Activated CD4-positive, alpha-beta T cell treated with anti-CD3 and anti-CD28 coated beads, Interleukin-2, Interleukin-6, amounts not matched to agents 100 ng/mL and 50 ng/mL, durations not matched to agents 16 hours and 8 hours (primary cell): ENCODE results near the gene PLB1.

Experiments
- DNase-seq: peaks from one replicate; pipeline ENCODE4 v3.0.0-alpha.2; 2020

PLB1 gene

DNA sequence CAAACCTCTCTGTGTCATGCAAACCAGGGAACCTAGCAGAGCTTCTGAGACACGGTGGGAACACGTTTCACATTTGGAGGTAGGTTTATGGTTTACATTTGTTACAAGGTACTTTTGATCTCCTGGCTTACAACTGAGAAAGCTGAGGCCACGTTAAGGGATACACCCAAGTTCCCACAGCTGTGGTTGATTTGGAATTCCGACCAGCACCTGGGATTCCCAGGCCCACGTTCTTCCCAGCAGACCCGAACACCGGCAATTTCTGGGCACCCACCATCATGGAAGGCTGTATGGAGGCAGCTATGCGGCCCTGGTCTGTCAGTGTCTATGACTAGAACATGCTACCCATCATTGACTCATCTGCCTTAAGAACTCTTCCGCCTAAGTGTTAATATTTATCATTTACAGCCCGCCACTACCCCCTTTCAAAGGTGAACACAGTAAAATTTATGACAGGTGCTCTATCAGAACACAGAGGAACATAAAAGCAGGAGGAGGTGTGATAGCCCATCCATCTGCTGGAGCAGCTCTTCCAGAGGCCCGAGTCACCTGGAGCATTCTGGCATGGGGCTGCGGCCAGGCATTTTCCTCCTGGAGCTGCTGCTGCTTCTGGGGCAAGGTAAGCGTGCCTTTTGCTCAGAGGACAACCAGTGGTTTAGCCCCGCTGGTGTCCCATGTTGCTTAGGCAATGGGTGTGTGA, at the start of gene PLB1:
TSS of gene PLB1 (plus strand) at position 510 of the 700 bp plus-strand sequence. CDS start at position 565, 55 bp downstream.
- no peak for DNase-seq

DNA sequence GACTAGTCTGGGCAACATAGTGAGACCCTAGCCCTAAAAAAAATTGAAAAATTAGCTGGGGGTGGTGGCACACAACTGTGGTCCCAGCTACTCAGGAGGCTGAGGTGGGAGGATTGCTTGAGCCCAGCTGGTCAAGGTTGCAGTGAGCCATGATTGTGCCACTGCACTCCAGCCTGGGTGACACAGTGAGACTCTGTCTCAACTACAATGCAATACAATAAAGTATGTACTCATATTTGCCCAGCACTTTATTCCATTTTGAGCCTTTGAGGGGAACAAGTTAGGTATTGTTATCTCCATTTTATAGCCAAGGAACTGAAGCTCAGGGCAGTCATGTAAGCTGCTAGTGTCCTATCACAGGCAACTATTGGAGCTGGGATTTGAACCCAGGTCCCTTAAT, 49.3 kb upstream of the PLB1 start:
- DNase-seq = no peak

GRCh38 chr2:28447086-28447485, 48.8 kb upstream of the PLB1 start:
- no peak for DNase-seq

DNA sequence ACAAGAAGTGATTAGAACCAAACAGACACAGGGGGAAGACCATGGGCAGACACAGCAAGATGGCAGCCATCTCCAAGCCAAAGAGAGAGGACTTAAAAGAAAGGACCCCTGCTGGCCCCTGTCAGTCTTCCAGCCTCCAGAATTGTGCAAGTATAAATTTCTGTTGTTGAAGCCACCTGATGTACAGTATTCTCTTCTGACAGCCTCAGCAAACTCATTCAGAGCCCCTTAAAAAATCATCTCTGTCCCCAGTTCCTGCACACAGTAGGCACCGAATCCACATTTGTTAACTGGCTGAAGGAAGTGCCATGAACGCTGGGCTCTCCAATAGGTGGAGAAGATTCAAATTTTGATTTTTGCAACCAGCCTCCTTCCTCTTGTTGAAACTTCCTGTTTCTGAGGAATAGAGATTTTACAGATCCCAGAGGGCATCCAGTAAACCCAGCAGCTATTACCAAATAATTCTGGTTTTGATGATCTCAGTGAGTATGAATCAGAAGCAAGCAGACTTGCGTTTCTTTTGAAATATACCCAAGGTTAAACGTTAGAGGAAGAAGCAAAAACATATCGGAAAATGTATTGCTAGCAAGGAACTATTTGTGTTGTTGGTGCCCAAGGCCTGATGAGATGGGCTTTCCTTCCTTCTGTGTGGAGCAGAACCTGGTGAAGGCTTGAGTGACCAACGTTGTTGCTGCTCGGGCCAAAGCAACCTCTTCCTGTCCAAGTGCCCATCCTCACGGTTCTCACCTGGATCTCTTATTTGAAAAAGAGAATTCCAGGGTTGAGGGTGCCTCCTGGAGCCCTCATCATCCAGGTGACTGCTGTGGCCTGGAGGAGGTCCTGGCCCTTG, 47.7 kb upstream of the PLB1 start:
- peak; percentile 61 for DNase-seq

DNA sequence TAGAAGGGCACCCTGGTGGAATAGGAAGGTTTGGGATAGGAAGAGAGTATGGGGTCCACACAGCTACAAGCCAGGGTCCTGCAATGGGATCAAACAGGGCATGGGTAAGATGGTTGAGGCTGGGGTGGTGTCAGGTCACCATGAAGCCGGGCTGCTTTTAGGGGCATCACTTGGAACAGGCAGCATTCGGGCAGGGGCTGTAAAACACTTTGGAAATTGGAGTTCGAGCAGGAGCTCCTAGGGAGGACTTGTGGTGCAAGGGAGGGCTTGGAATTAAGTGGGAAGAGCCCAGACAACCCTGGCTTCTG, 47.1 kb upstream of the PLB1 start:
- DNase-seq = no peak

- DNase-seq = no peak
Measured at GRCh38 chr2:28449126-28449487, 46.8 kb upstream of the PLB1 start.

DNA sequence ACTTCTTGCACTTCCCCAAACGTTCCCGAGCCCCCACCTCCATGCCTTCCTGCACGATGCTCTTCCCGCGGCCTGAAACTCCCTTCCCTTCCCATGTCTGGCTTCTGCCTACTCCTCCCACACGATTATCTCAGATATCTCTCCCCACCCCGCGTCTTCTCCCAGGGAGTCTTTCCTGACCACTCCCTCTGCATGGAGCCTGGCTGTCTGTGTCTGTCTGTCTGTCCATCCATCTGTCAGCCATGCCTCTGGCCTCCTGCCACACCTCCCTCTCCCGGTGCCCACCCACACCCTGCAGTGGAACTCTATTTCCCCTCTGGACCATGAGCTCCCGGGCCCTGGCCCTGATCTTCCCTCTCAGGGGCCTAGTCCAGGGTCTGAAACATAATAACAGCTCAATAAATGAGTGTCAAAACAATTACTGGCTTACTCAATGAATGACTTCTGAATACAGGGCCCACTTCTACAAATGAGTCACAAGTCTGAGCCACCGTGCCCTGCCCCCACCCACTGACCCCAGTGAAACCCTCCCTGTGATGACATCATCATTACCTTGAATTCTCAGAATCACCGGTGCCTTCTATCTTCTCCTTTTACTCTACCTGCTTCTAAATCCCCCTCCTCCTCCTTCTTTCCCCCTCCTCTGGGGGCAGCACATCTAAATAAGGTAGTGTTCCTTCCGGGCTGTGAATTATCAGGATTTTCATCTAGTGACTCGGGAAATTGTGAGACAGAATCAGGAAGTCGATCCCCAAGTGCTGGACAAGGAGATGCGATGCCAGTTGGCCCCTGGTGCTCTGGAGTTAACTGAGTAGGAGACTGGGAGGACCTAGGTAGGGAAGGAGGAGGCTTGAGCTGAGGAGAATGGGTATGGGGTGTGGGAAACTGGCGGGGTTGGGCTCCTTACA, 46.1 kb upstream of the PLB1 start:
- peak; percentile 92 for DNase-seq

GRCh38 chr2:28450901-28451565, 44.8 kb upstream of the PLB1 start:
- DNase-seq = no peak

DNA sequence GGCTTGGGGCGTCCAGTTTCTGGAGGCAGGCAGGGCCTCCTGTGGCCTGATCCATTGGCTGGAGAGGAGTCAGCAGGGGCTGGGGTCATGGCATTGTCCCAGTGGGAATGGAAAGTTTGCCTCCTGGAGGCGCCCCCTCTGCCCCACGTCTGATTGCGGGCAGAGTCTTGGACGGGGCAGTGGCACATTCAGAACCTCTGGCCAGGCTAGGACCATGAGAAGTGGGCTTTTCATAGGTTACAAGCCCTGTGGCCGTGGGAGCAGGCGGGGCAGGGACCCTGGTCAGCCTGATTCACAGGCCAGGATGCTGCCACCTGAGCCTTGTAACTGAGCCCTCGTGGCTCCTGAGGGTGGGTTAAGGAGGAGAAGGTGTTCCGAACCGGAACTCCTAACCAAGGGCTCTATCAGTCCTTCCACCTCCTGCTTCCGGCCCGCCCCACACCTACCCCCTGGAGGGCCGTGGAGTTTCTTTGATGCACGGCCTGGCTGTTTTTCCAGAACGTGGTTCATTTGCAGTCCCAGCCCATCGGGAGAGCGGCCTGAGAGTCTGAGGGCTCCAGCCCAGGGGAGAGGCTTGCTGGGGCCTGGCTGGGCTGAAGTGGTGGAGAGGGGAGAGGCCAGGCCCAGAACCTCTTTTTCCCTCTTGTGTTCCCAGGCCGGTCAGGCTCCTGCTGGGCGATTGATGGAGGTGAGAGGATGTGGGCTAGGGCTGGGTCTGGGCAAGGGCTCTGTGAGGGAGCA, 43.9 kb upstream of the PLB1 start:
- no peak for DNase-seq

DNA sequence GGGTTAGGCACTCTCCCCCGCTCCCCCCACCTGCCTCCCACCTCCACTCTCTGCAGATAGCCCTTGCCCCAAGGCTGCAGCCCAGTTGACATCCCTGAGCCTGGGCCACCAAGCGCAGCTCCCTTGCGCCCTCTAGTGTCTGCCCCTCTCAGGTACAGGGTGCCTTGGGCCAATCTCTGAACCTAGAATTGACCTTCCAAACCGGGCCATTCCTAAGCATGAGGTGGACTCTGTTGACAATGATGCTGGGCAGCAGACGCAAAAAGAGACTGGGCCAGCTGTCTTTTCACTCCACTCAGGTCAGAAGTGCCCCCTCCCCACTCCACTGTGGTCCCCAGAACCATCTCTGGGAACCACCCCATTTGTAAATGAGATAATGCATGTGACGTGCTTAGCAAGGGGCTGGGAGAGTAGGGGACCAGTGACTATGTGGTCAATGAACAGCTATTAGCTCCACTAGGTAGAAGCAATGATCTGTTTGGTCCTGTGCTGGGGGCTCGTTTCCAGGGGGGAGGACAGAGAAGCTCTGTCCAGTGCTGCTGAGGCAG, 43.3 kb upstream of the PLB1 start:
- peak; percentile 89 for DNase-seq

- no peak for DNase-seq
Measured at GRCh38 chr2:28453396-28453795, 42.5 kb upstream of the PLB1 start.

- no peak for DNase-seq
Measured at GRCh38 chr2:28454016-28454930, 41.6 kb upstream of the PLB1 start.

DNA sequence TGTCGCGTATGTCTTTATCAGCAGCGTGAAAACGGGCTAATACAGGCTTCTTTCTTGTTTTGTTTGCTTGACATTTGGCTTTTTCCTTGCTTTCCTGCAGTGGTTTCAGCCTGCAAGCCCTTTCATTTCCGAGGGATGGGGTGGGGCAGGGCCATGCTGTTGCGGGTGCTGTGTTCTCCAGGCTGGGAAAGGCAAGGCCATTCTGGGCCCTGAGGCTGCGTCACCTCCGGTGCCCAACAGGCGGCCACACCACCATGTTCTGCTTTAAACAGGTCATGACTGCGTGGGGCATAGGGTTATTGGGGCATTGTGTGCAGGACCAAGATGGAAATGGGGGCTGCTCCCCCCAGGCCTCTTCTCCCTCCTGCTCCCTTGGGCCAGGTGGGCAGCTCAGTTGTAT, 38.6 kb upstream of the PLB1 start:
- DNase-seq = no peak

DNA sequence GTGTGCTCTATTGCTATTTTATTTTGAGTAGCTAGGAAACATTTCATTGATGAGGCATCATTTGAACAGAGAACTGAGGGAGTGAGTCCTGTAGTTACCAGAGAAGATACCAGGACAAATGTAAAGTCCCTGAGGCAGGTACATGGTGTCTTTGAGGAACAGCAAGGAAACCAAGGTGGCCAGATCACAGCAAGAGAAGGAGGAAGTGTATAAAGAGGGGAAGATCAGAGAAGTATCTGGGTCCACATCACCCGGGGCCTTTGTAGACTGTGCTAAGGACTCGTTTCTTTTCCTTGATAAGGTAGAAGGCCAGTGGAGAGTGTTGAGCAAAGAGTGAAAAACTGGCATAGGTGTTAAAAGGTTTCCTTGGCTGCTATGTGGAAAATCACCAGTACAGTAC, 34.8 kb upstream of the PLB1 start:
- no peak for DNase-seq

DNA sequence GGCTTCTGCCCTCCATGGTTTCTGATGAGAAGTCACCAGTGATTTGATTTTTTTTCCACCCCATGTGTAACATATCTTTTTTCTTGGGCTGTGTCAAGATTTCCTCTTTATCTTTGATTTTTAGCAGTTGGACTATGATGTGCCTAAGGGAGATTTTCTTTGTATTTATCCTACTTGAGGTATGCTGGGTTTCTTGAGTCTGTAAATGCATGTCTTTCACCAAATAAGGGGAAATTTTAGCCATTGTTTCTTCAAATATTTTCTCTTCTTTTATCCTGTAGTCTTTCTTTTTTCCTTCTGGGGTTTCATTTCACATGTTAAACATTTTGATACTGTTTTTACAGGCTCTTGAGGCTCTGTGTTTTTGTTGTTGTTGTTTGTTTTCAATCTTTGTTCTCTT, 33.7 kb upstream of the PLB1 start:
- no peak for DNase-seq

DNA sequence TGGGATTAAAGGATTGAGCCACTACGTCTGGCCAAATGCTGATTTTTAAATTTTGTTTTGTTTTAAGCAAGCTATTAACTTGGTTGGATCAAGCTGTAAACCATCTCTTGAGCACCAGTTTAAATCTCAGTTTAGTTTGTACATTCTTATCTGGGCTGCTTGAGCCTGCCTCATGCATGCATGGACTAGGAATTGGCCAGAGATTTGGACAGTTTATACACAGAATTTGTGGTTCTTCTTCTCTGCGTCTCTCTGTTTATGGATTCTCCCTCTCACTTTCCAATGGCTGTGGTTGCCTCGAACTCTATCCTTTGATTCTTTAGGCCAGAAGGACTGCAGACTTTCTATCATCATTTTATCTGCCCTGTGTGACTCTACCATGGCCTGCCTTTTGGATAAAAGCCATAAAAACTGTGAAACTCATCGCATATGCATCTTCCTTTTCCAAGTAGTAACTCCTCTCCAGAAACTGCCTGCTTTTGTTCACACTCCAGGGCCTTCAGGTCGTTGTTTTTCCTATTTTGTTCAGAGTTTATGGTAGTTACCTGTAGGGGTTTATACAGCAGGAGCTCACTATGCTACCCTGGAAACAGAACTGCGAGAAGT, 32.5 kb upstream of the PLB1 start:
- DNase-seq = no peak

DNA sequence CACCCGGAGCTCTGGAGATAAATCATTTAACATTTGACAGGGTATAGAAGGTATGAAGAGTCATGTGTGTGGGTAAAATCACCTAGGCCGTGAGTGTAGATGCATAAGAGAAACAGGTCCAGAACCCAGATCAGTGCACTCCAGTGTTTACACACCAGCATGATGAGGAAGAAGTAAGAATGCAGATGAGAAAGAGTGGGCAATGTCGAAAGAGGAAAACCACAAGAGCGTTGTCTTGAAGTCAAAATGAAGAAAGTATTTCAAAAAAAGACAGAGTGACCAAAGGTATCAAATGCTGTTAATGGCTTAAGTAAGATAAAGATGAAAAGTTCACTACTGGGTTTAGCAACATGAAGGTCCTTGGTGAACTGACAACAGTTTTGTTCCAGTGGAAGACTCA, 32.0 kb upstream of the PLB1 start:
- DNase-seq = no peak

GRCh38 chr2:28465148-28465885, 30.5 kb upstream of the PLB1 start:
- peak; percentile 51 for DNase-seq

GRCh38 chr2:28469304-28469703, 26.6 kb upstream of the PLB1 start:
- DNase-seq = no peak
